Stimulated activated naive B cell treated with anti-CD40 and anti-IgM and Interleukin-4, amounts not matched to agents 10 μg/mL and 1 μg/mL and 100 μg/mL, for 72 hours (primary cell): ENCODE measurements around the gene MS4A1.
"Not testable (repeated sequence)": the region's sequence is repeated elsewhere in the genome, so short reads cannot be mapped to it uniquely, and the experiment has no call there.

Experiments used
- ATAC-seq, 2 donors: fragments of 150-1000 bp; cut with Tn5 transposase; replicated peaks; 2 replicates each; pipeline ENCODE4 v1.10.0; 2021; ENCODE audit warnings: moderate library complexity in 1 of 2
- DNase-seq: peaks from one replicate; pipeline ENCODE4 v3.0.0; 2021
- H3K27ac Mint-ChIP-seq: one replicate; pipeline ENCODE4 v1.8.0; 2022; ENCODE audit warnings: mild to moderate bottlenecking, mixed read lengths
- H3K27me3 Mint-ChIP-seq, 2 donors: one replicate each; pipeline ENCODE4 v1.8.0; 2022; ENCODE audit warnings: mixed read lengths in 2 of 2
- H3K36me3 Mint-ChIP-seq, 2 donors: one replicate each; pipeline ENCODE4 v1.8.0; 2022; ENCODE audit warnings: mixed read lengths in 2 of 2, mild to moderate bottlenecking in 1 of 2
- H3K4me1 Mint-ChIP-seq, 2 donors: one replicate each; pipeline ENCODE4 v1.8.0; 2022; ENCODE audit warnings: mixed read lengths in 2 of 2, mild to moderate bottlenecking in 1 of 2
- H3K4me3 Mint-ChIP-seq, 2 donors: one replicate each; pipeline ENCODE4 v1.8.0; 2022; ENCODE audit warnings: mild to moderate bottlenecking in 2 of 2, mixed read lengths in 2 of 2, moderate library complexity in 1 of 2
- H3K9me3 Mint-ChIP-seq, 2 donors: one replicate each; pipeline ENCODE4 v1.8.0; 2022; ENCODE audit warnings: mixed read lengths in 2 of 2, mild to moderate bottlenecking in 1 of 2

The MS4A1 gene

DNA sequence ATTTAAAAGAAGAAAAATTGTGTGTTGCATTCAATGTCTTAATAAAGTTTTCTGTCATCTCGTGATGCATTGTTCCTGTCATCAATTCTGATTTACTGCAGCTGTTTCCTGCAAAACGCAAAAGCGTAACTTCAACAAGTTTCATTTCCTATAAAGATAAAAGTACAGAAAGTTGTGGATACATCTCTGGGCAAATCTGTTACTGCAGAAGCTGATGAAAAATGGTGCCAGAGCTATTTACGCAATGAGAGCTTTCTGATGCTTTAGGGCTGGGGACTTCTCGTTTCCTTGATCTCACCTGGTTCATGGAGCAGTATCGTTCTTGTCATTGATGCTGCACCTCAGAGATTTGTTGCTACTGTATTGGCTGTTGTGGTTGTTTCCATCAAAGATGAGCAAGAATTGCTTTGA, 21.4 kb downstream of the MS4A1 start:
- no peaks in the 10 kb centered on the region for H3K27me3 Mint-ChIP-seq
- peak overlapping the region; percentile 55 to 61 for H3K4me3 Mint-ChIP-seq
- H3K27ac Mint-ChIP-seq, result peak overlapping the region; percentile 84
- H3K4me1 Mint-ChIP-seq, result peaks cover 36 to 62% of the 10 kb centered on the region in 2 donors
- H3K36me3 Mint-ChIP-seq, result peaks cover 5 to 11% of the 10 kb centered on the region in 2 donors
- H3K9me3 Mint-ChIP-seq, result peaks cover 4 to 12% of the 10 kb centered on the region in 2 donors
- ATAC-seq (peak; percentile 96 to 98), DNase-seq (peak; percentile 74)

DNA sequence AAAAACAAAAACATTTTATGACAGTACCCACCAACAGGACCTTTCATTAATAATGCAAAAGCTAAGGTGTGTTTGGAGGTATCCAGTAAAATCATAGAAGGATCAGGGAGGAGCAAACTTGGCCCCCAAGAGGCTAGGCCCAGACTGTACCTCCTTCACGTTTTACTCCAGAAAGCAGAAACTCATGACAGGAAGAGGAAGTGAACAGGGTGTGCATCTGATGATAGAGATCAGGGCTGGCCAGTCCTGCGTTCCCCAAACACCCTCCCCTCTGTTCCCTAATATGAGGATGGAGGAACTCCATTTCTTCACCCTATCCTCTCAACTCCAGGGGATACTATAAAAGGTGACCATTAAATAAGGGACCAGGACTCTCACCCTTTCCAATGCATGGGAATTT, 26.7 kb downstream of the MS4A1 start:
- Mint-ChIP-seq H3K4me3 (peak overlapping the region; percentile 61 to 69), H3K27ac (peak overlapping the region; percentile 95), H3K36me3 (peaks cover 0 to 3% of the 10 kb centered on the region in 2 donors), H3K9me3 (peaks cover 0 to 8% of the 10 kb centered on the region in 2 donors), H3K27me3 (no peaks in the 10 kb centered on the region), H3K4me1 (peaks cover 55 to 80% of the 10 kb centered on the region in 2 donors)
- DNase-seq (no peak), ATAC-seq (peak; percentile 75 to 81)

GRCh38 chr11:60485987-60486386, 30.3 kb downstream of the MS4A1 start:
- H3K4me3 Mint-ChIP-seq, result no peak overlapping the region
- no peaks in the 10 kb centered on the region for H3K27me3 Mint-ChIP-seq
- peak; percentile 60 for DNase-seq
- peaks cover 33 to 46% of the 10 kb centered on the region in 2 donors for H3K4me1 Mint-ChIP-seq
- H3K27ac Mint-ChIP-seq, result peak overlapping the region; percentile 79
- peaks cover 0 to 3% of the 10 kb centered on the region in 2 donors for H3K36me3 Mint-ChIP-seq
- peak; percentile 89 to 94 for ATAC-seq
- H3K9me3 Mint-ChIP-seq, result peaks cover 0 to 7% of the 10 kb centered on the region in 2 donors

- Mint-ChIP-seq H3K27ac (no peak within 1 kb of the TSS), H3K4me3 (no peak within 1 kb of the TSS), H3K36me3 (no peaks in the 10 kb centered on the region), H3K9me3 (no peaks in the 10 kb centered on the region), H3K27me3 (no peaks in the 10 kb centered on the region), H3K4me1 (peaks cover 8% of the 10 kb centered on the region in 2 donors)
- ATAC-seq, result no peak
- no peak for DNase-seq
Observed at GRCh38 chr11:60492488-60493009, 36.9 kb downstream of the MS4A1 start, which contains the start of gene MS4A12. Gene MS4A12, plus strand, starts transcription at chr11:60492778. Its CDS starts 4,541 bp downstream, at chr11:60497319.

DNA sequence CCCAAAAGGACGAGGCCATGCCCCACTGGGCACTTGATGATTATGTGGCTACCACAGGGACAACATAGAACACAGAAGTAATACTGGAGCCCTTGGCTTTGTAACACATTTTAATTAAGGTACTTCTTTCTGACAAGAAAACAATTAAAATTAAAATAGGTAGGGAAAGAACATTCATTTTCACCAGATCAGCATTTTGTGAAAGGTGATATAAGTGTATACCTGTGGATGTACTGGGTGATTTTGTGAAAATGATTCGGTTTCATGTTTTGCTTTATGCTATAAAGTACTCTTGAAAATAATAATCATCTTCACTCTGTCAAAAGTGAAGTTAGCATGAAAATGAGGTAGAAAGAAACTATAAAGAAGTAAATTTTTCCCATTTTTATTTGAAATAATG, 37.8 kb downstream of the MS4A1 start:
- ATAC-seq (no peak), DNase-seq (no peak)
- Mint-ChIP-seq H3K9me3 (peaks cover 0 to 1% of the 10 kb centered on the region in 2 donors), H3K27me3 (no peaks in the 10 kb centered on the region), H3K4me3 (no peak overlapping the region), H3K27ac (no peak overlapping the region), H3K4me1 (peaks cover 17% of the 10 kb centered on the region in 2 donors), H3K36me3 (no peaks in the 10 kb centered on the region)

GRCh38 chr11:60498399-60498798, 42.8 kb downstream of the MS4A1 start:
- no peaks in the 10 kb centered on the region for H3K27me3 Mint-ChIP-seq
- peaks cover 0 to 1% of the 10 kb centered on the region in 2 donors for H3K9me3 Mint-ChIP-seq
- peak overlapping the region; percentile 34 to 51 for H3K4me3 Mint-ChIP-seq
- H3K4me1 Mint-ChIP-seq, result peaks cover 29 to 62% of the 10 kb centered on the region in 2 donors
- ATAC-seq (peak; percentile 58 to 77), DNase-seq (peak; percentile 11)
- peak overlapping the region; percentile 68 for H3K27ac Mint-ChIP-seq
- H3K36me3 Mint-ChIP-seq, result no peaks in the 10 kb centered on the region

DNA sequence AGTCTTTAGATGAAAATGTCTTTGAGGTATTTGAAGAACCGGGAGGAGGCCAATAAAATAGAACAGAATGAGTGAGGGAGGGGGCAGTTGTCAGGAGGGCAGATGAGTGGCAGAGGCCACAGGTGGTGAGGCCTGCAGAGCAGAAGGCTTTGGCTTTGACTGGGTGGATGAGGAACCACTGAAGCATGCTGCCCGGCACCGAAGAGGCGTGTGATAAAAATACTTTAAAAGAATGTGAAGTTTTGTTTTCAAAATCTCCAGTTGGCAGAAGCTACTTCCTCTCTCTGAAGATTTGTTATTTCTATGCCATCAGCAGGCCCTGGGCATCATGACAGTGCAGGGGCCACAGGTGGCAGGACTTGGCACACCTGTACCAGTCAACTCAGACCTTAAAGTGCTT, 43.2 kb downstream of the MS4A1 start:
- H3K4me1 Mint-ChIP-seq, result peaks cover 29 to 62% of the 10 kb centered on the region in 2 donors
- ATAC-seq (peak; percentile 97), DNase-seq (peak; percentile 63)
- peak overlapping the region; percentile 34 to 51 for H3K4me3 Mint-ChIP-seq
- H3K9me3 Mint-ChIP-seq, result peaks cover 0 to 1% of the 10 kb centered on the region in 2 donors
- H3K36me3 Mint-ChIP-seq, result no peaks in the 10 kb centered on the region
- H3K27me3 Mint-ChIP-seq, result no peaks in the 10 kb centered on the region
- H3K27ac Mint-ChIP-seq, result peak overlapping the region; percentile 68

DNA sequence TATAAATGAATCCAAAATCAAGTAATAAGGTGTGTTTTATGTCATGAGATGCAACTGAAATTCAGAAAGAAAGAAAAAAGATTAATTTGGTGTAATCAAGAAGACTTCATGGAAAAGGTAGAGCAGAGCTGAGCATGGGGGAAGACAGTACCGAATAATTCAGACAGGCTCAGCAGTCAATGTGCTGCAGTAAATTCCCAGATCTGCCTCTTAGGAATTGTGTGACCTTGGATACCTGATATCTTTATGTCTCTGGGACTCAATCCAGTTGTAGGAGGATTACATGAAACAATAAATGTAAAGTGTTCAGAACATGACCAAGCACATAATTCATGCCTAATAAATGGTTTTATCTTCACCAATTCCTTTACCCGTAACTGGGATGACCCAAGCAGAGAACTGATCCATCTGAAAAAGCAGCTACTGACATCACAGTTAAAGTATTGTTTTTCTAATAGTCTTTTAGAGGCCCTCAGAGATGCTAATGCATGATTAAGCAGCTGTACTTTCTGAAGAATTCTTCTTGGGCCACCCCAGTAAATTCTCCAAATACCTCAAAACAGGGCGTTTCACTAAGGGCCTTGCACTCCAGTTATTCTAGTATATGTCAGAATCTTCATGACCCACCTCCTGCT, 44.7 kb downstream of the MS4A1 start:
- Mint-ChIP-seq H3K27ac (no peak overlapping the region), H3K36me3 (no peaks in the 10 kb centered on the region), H3K4me3 (no peak overlapping the region), H3K4me1 (peaks cover 32 to 69% of the 10 kb centered on the region in 2 donors), H3K9me3 (peaks cover 0 to 4% of the 10 kb centered on the region in 2 donors), H3K27me3 (no peaks in the 10 kb centered on the region)
- peak in 1 of 2 donors; percentile 45 for ATAC-seq
- no peak for DNase-seq

GRCh38 chr11:60502221-60502775, 46.7 kb downstream of the MS4A1 start:
- peak; percentile 12 to 26 for ATAC-seq
- H3K27ac Mint-ChIP-seq, result no peak overlapping the region
- H3K4me3 Mint-ChIP-seq, result no peak overlapping the region
- H3K27me3 Mint-ChIP-seq, result no peaks in the 10 kb centered on the region
- peaks cover 27 to 64% of the 10 kb centered on the region in 2 donors for H3K4me1 Mint-ChIP-seq
- peaks cover 0 to 4% of the 10 kb centered on the region in 2 donors for H3K9me3 Mint-ChIP-seq
- no peaks in the 10 kb centered on the region for H3K36me3 Mint-ChIP-seq
- no peak for DNase-seq

DNA sequence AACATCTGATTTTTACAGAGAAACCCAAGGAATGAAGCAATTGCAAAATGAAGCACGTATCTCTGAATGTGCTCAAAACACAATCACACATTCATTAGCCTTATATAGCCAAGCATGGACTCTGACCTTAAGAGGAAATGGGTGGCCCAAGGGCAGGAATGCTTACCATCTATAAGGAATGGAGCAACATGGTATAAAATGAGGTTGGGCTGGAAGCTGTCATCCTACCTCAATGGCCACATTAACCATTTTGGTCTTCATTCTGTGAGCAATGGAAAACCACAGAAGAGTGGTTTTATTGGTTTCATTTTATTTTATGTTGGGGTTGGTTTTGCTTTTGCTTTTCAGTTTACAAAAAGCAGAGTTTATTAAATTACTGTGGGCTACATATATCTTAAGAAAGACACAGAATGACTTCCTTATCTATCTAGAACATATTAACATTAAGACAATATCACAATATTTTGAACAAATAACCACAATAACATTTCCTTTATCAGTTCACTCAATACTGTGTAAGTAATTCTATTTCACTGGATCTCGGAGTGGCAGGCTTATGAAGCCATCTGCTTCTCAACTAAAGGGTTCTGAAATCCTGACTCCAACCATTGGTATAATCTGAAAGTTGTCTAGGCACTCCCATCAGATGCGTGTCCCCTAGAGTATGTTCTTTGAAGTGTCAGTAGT, 48.7 kb downstream of the MS4A1 start:
- Mint-ChIP-seq H3K4me3 (no peak overlapping the region), H3K9me3 (peaks cover 0 to 2% of the 10 kb centered on the region in 2 donors), H3K36me3 (no peaks in the 10 kb centered on the region), H3K27me3 (no peaks in the 10 kb centered on the region), H3K27ac (no peak overlapping the region), H3K4me1 (peaks cover 9 to 43% of the 10 kb centered on the region in 2 donors)
- ATAC-seq (no peak), DNase-seq (no peak)

DNA sequence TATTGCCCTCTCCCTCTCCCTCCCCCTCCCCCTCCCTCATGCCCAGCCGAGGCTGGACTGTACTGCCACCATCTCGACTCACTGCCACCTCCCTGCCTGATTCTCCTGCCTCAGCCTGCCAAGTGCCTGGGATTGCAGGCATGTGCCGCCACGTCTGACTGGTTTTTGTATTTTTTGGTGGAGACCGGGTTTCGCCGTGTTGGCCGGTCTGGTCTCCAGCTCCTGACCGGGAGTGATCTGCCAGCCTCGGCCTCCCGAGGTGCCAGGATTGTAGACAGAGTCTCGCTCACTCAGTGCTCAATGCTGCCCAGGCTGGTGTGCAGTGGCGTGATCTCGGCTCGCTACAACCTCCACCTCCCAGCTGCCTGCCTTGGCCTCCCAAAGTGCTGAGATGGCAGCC, 54.0 kb downstream of the MS4A1 start:
- not testable (repeated sequence) for H3K27me3 Mint-ChIP-seq, H3K27ac Mint-ChIP-seq, H3K9me3 Mint-ChIP-seq, H3K4me3 Mint-ChIP-seq, H3K36me3 Mint-ChIP-seq, ATAC-seq, DNase-seq
- peaks cover 5 to 10% of the 10 kb centered on the region in 2 donors for H3K4me1 Mint-ChIP-seq

DNA sequence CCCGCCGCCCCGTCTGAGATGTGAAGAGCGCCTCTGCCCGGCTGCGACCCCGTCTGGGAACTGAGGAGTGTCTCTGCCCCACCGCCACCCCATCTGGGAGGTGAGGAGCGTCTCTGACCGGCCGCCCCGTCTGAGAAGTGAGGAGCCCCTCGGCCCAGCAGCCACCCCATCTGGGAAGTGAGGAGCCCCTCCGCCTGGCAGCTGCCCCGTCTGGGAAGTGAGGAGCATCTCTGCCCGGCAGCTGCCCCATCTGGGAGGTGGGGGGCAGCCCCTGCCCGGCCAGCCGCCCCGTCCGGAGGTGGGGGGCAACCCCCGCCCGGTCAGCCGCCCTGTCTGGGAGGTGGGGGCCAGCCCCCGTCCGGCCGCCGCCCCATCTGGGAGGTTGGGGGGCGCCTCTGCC, 54.6 kb downstream of the MS4A1 start:
- not testable (repeated sequence) for H3K9me3 Mint-ChIP-seq, H3K27me3 Mint-ChIP-seq, H3K4me1 Mint-ChIP-seq, H3K36me3 Mint-ChIP-seq, H3K27ac Mint-ChIP-seq, H3K4me3 Mint-ChIP-seq, DNase-seq, ATAC-seq

DNA sequence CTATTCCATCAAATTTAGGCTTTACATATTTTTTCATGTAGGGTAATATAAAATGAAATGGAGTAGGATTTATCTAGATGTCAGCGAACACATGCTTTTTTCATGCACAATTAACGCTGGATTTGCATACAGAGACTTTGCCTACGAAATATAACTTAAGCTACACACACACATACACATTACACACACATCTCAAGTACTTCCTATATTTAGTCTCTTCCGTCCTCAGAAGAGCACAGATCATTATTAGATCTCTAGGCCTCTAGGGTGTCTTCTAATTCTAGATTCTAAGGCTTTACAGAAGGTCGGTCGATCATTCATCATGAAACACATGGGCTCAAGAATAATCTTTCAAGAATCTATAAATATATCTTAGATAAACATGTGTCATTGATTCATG, 55.7 kb downstream of the MS4A1 start:
- H3K27me3 Mint-ChIP-seq, result no peaks in the 10 kb centered on the region
- no peaks in the 10 kb centered on the region for H3K9me3 Mint-ChIP-seq
- ATAC-seq, result peak; percentile 39 to 68
- H3K4me1 Mint-ChIP-seq, result peaks cover 4 to 6% of the 10 kb centered on the region in 2 donors
- no peak overlapping the region for H3K27ac Mint-ChIP-seq
- H3K4me3 Mint-ChIP-seq, result no peak overlapping the region
- no peaks in the 10 kb centered on the region for H3K36me3 Mint-ChIP-seq
- DNase-seq, result no peak

DNA sequence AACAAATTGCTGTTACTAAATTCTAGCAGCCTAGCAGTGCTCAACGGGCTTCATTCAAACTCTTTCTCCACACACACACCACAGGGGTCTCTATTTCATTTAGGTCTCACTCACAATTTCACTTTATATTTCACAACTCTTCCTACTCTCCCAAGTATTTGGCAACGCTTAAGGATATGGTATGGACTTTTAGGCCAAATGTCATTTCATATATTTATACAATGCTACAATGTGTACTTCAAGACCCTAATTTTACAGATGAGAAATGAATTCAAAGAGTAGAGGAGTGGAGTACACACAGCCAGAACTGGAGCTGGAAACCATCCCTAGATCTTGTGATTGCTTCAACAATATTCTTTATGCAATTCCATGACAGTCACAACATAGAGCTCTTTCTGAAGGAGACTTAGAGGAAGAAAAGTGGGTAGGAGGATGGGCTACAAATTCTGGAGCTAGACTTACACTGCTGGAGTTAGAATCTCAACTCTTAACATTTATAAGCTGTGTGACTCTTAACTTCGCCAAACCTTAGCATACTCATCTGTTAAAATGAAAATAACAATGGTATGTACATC, 57.1 kb downstream of the MS4A1 start:
- Mint-ChIP-seq H3K27ac (no peak overlapping the region), H3K4me1 (peaks cover 4 to 6% of the 10 kb centered on the region in 2 donors), H3K27me3 (no peaks in the 10 kb centered on the region), H3K4me3 (no peak overlapping the region), H3K36me3 (no peaks in the 10 kb centered on the region), H3K9me3 (no peaks in the 10 kb centered on the region)
- DNase-seq, result no peak
- no peak for ATAC-seq
